Measurements from ENCODE around the gene RBM47.

DNA sequence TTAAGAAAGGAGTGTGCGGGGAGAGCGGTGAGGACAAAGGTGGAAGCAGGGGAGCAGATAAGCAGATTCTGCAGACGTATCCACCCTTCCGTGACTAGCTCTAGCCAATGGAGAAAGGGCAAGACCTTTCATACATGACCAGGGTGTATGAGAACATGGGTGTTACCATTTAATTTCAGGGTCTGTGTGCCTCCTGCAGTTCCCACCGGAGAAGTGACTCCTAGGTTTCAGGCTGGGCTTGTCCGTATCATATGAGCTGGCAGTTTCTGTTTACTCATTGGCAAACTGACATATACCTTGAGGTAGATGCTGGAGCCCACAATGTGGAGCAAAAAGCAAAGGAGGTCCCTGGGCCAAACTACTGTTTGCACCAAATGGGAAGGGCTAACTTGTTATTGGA lies 6.8 kb downstream of the RBM47 start:
- no peak for TF ChIP-seq POLR2A (IDR thresholded peaks at IDR 0.05; ENCODE audit: low read depth, low read length)
- TF ChIP-seq POLR2AphosphoS5 (IDR thresholded peaks at IDR 0.05; ENCODE audit: low read depth, low read length) = peak; percentile 12
- no peak for TF ChIP-seq TAF1 (IDR thresholded peaks at IDR 0.05; ENCODE audit: borderline replicate concordance, low read depth, low read length)
